GM19324 (cell line): ENCODE measurements around the gene ACOT8.
A peak's percentile ranks its signal among the peaks of the same experiment; 100 is the strongest.
"Not testable (repeated sequence)": the region's sequence is repeated elsewhere in the genome, so short reads cannot be mapped to it uniquely, and the experiment has no call there.

Experiments used
- ATAC-seq: cut with Tn5 transposase; IDR thresholded peaks from one replicate; pipeline ENCODE4 v1.9.1; 2021; ENCODE audit warnings: mild to moderate bottlenecking, moderate library complexity; ENCODE audit not compliant: unreplicated experiment, low FRiP score

The ACOT8 gene

GRCh38 chr20:45888681-45889080 is 31.5 kb upstream of the ACOT8 start:
- ATAC-seq, result no peak

DNA sequence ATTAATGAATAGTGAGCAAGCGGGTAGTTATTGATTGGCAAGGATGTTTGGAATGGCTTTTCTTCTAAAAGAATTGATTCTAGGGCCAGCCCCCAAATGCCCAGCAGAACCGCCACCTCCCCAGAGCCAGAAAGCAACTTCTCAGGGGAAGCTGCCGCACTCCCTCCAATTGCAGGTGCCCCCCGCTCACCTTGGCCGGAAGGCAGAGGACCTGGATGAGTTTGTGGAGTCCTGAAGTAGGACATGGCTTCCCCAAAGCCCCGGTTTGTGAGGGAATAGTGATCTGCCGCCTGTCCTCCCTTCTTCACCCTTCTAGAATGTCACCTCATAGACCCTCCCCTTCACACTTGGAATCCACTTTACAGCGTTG is 30.1 kb upstream of the ACOT8 start, which contains the start of gene SPATA25:
Gene SPATA25 (minus strand): TSS at position 277 of the 370 bp plus-strand sequence. CDS start 32 bp downstream, at position 245.
- ATAC-seq, result no peak

DNA sequence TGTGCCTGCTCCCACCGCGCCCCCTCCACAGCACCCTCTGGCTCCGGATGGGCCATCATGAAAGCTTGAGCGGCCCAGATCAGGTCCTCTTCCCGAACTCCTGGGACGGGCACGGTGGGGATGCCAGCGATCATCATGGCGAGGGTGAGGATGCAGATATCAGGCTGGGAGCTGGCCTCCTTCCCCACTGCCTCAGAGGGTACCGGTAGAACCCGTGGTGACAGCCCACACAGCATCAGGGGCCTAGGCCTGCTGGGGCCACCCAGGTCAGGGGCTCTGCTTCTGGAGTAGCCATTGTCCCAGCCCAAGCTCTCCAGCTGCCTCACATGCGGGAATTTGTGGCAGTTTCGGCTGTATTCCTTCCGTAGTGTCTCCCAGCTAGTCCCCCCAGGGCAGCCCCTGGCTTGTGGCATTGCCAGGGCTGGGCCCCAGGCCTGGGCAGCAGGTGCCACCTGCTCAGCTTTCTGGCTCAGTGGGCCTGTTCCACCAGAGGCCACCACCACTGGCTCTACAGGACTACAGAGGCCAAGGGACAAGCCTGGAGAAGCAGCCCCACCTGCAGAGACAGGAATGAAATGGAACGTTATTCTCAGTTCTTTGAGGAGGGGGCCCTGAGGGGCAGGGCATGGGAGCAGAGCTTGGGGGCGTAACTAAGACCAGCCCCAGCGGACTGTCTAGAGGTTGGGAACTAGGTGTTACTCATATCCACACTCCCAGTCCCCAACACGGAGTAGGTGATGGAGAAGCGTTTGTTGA is 29.6 kb upstream of the ACOT8 start:
- ATAC-seq, result no peak

- no peak for ATAC-seq
Observed at GRCh38 chr20:45883100-45883469, 25.9 kb upstream of the ACOT8 start.

DNA sequence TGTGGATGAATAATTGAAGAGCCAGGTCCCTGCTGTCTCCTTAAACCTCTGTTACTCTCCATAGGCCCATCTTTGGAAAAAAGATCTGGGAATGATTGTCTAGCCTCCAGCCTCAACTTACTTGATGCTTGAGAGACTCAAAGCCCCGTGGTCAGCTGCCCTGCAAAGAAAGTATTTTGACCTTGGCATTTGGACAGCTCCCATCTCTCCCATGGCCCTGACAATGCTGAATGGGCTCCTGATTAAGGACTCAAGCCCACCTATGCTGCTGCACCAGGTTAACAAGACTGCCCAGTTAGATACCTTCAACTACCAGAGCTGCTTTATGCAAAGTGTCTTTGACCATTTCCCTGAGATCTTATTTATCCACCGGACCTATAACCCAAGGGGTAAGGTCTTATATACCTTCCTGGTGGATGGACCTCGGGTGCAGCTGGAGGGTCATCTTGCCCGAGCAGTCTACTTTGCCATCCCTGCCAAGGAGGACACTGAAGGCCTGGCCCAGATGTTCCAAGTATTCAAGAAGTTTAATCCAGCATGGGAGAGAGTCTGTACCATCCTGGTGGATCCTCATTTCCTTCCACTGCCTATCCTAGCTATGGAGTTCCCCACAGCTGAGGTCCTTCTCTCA is 25.4 kb upstream of the ACOT8 start:
- ATAC-seq, result no peak

DNA sequence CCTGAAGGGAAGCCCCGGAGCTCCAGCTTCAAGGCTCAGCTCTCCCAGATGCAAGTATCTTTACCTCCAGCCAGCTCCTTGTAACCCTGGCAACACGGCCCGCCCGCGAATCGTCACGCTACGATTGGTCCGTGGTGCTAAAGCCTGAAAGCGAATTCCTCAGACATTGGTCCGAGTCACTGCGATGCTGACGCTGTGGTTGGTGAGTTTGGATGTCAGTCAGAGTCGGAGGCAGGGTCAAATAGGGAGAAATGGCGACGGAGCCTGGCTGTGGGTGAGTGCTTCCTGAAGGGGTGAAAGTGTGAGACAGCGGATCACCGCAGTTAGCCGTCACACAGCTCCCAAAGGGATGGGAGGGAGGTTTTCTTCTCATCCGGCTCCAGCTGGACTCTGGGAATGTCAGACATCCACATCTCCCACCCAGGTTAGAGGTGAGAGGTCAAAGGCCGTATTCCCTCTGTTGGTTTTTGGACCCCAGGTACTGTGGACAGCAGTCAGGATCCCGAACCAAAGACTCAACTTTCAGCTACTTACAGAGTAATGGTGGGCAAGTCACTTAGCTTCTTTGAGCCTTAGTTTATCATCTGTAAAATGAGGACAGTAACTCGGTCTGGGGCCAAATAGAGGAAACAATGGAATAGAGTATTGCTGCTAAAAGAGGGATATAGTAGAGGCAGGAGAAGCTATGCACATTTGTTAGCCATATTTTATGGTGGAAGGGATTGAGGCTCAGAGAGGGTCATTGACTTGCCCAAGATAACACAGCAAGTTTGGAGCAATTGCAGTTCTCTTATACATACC is 24.0 kb upstream of the ACOT8 start, which contains the start of gene ZSWIM1:
Gene ZSWIM1 (plus strand): TSS at position 240 of the 801 bp plus-strand sequence. CDS start 1,366 bp downstream, outside the sequence.
- ATAC-seq, result peak; percentile 96

- ATAC-seq, result no peak
Observed at GRCh38 chr20:45878076-45878761, 21.0 kb upstream of the ACOT8 start.

GRCh38 chr20:45874576-45874975 is 17.4 kb upstream of the ACOT8 start:
- ATAC-seq, result no peak

DNA sequence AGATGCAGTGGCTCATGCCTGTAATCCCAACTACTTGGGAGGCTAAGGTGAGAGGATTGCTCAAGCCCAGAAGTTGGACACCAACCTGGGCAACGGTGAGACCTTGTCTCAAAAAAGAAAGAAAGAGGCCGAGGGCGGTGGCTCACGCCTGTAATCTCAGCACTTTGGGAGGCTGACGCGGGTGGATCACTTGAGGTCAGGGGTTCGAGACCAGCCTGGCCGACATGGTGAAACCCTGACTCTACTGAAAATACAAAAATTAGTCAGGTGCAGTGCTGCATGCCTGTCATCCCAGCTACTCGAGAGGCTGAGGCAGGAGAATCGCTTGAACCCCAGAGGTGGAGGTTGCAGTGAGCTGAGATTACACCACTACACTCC is 16.9 kb upstream of the ACOT8 start:
- ATAC-seq, result not testable (repeated sequence)

DNA sequence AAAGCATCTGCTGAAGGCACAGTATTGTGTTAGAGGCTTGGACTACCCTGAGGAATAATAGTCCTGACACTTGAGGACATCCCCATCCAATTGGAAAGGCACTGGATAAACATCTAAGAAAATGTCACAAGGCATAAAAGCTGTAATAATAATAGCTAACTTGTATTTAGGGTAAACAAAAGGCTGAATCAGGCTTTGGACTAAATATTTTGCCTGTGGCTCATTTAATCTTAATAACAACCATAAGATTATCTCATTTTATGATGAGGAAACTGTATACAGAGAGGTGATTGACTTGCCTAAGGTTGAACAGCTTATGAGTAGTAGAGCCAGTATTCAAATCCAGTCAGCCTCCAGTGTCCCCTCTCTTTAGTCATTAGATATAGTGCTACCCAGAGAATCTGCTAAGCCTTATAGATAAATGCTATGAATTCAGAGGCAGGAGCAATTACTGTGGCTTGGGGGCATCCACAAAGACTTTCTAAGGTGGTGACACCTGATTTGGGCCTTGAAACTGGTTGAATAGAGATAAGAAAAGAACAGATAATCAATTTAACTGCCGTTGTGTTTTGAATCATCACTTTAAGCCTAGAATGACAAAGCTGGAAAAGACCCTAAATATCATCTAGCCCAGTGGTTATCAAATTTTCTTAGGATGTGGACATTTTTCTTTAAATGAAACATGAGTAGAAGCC is 16.4 kb upstream of the ACOT8 start:
- no peak for ATAC-seq

DNA sequence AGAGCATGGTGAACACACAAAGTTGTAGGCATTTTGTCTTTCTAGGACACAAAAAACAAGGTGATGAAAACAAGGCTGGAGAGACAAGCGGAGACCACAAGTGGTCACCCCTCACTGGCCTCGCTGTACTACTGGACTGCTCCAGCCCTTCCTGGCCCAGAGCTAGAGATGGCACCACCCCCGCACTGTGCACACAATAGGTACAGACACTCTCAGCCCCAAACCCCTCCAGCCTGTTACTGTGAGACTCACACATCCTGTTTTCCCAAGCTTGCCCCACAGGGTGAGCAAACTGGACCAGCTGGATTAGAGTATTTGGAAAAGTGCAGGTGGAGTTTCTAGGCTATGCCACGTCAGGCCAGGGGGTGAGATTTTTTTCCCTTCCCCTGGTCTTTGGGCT is 15.4 kb upstream of the ACOT8 start:
- ATAC-seq, result no peak

- ATAC-seq, result no peak
Observed at GRCh38 chr20:45867819-45868176, 10.6 kb upstream of the ACOT8 start.

DNA sequence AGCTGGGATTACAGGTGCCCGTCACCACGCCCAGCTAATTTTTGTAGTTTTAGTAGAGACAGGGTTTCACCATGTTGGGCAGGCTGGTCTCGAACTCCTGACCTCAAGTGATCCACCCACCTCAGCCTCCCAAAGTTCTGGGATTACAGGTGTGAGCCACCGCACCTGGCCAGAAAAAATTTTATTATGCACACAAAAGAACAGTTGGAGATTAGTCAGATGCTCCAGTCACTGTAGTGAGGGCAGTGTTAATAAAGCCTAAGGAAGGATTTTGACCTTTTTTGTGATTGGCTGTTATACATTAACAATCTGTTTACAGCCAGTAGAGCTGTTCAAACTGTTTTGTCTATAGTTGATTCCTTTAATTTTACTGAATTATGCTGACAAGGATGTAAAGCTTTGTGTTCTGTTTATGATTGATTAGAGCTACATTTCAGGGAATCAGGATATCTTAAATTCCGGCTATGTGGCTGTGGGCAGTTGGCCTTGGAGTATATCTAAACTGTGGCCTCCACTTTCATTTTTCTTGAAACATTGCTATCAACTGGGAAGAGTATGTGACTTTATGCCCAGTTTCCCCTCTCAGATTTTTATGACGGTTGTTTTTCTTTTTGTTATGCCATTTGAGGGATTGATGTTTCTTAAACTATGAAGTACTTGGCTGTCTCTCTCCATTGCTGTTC is 10.1 kb upstream of the ACOT8 start:
- ATAC-seq, result no peak

DNA sequence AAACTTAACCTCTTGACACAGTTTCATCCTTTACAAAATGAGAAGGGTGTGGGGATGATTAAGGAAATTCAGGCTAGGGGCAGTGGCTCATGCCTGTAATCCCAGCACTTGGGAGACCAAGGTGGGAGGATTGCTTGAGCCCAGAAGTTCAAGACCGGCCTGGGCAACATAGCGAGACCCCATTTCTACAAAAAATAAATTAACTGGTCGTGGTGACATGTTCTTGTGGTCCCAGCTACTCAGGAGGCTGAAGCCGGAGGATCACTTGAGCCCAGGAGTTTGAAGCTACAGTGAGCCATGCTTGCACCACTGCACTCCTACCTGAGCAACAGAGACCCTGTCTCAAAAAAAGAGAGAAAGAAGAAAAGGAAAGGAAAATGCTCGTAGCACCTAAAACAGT is 9.3 kb upstream of the ACOT8 start:
- ATAC-seq, result no peak

DNA sequence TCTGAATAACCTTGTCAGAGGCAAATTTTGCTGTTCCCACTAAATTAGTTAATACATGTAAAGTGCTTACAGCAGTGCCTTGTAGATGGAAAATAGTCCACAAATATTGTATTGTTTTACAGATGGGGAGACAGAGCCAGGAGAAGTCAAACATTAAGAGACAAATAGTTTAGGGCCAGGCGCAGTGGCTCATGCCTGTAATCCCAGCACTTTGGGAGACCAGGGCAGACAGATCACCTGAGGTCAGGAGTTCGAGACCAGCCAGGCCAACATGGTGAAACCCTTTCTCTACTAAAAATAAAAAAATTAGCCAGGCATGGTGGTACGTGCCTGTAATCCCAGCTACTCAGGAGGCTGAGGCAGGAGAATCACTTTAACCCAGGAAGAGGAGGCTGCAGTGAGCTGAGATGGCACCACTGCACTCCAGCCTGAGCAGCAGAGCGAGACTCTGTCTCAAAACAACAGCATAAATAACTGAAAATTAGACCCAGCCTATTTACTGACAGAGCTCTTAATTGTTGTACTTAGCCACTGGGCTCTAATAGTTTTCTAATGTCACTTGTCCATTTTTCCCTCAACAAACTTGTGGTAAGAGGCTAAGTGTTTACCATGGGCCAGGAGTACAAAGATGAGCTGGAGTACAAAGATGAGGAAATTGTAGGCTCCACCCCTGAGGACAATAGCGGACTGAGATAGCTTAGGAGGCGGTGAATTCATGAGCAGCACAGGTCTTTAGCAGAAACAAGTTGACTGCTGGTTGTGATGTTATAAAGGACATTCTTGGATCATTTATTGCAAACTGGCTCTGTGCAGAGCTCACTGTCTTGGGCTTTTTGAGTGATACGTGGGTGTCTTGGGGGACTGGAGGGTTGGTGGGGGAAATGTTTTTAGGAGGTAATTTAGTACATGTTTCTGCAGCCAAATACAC is 6.6 kb upstream of the ACOT8 start:
- ATAC-seq, result no peak

DNA sequence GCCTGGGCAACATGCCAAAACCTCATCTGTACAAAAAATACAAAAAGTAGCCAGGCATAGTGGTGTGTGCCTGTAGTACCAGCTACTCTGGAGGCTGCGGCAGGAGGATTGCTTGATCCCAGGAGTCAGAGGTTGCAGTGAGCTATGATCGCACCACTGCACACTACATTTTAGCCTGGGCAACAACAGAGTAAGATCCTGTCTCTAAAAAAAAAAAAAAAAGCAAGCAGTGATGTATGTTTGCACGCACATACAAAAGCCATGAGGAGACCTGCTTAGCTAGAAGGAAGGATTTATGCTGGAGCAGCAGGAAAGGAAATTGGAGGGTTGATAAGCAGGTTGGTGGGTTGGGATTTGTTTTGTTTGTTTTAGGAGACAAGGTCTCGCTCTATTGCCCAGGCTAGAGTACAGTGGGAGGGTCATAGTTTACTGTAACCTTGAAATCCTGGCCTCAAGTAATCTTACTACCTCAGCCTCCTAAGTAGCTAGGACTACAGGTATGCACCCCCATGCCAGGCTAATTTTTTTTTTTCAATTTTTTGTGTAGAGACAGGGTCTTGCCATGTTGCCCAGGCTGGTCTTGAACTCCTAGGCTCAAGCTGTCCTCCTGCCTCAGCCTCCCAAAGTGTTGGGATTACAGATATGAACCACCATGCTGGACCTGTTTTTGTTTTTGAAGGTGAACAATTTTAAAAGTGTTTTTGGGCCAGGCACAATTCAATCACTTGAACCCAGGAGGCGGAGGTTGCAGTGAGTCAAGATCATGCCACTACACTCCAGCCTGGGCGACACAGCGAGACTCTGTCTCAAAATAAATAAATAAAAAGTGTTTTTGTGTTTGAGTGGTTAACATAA is 4.3 kb upstream of the ACOT8 start:
- no peak for ATAC-seq

- no peak for ATAC-seq
Observed at GRCh38 chr20:45860560-45861220, 3.5 kb upstream of the ACOT8 start.
